ENCODE measurements around the gene SLX4IP.

The SLX4IP gene

GRCh38 chr20:10595985-10596384 is 160.9 kb downstream of the SLX4IP start:
- TF ChIP-seq REST (IDR thresholded peaks at IDR 0.05; ENCODE audit: low read depth) (no peak), EP300 (IDR thresholded peaks at IDR 0.05; ENCODE audit: borderline replicate concordance) (no peak), NFIC (IDR thresholded peaks at IDR 0.05) (no peak), MAX (IDR thresholded peaks at IDR 0.05) (no peak), TAF1 (IDR thresholded peaks at IDR 0.05; ENCODE audit: low read depth) (no peak), TEAD4 (IDR thresholded peaks at IDR 0.05) (no peak), CREB1 (IDR thresholded peaks at IDR 0.05; ENCODE audit: low read depth) (no peak), YY1 (IDR thresholded peaks at IDR 0.05; ENCODE audit: low read depth) (no peak), TCF12 (IDR thresholded peaks at IDR 0.05; ENCODE audit: low read depth) (no peak), ZBTB7A (IDR thresholded peaks at IDR 0.05; ENCODE audit: low read depth) (no peak), FOXM1 (IDR thresholded peaks at IDR 0.05; ENCODE audit: borderline replicate concordance, low read depth) (no peak), EGR1 (IDR thresholded peaks at IDR 0.05) (no peak), USF1 (IDR thresholded peaks at IDR 0.05) (no peak), CEBPB (IDR thresholded peaks at IDR 0.05) (no peak), RAD21 (IDR thresholded peaks at IDR 0.05; ENCODE audit: low read depth) (no peak)

- TF ChIP-seq USF1 (IDR thresholded peaks at IDR 0.05) = no peak
- TF ChIP-seq NFIC (IDR thresholded peaks at IDR 0.05) = no peak
Observed at GRCh38 chr20:10596710-10597121, 161.6 kb downstream of the SLX4IP start.

GRCh38 chr20:10597637-10598036 is 162.5 kb downstream of the SLX4IP start:
- TF ChIP-seq FOXM1 (IDR thresholded peaks at IDR 0.05; ENCODE audit: borderline replicate concordance, low read depth) (no peak), TCF12 (IDR thresholded peaks at IDR 0.05; ENCODE audit: low read depth) (no peak), ZBTB7A (IDR thresholded peaks at IDR 0.05; ENCODE audit: low read depth) (no peak), EP300 (IDR thresholded peaks at IDR 0.05; ENCODE audit: borderline replicate concordance) (no peak), USF1 (IDR thresholded peaks at IDR 0.05) (no peak), RAD21 (IDR thresholded peaks at IDR 0.05; ENCODE audit: low read depth) (no peak), MAX (IDR thresholded peaks at IDR 0.05) (no peak), NFIC (IDR thresholded peaks at IDR 0.05) (no peak), EGR1 (IDR thresholded peaks at IDR 0.05) (no peak), TEAD4 (IDR thresholded peaks at IDR 0.05) (no peak), TAF1 (IDR thresholded peaks at IDR 0.05; ENCODE audit: low read depth) (no peak), CREB1 (IDR thresholded peaks at IDR 0.05; ENCODE audit: low read depth) (no peak)

GRCh38 chr20:10602221-10602871 is 167.2 kb downstream of the SLX4IP start:
- TF ChIP-seq EP300 (IDR thresholded peaks at IDR 0.05; ENCODE audit: borderline replicate concordance) (no peak), CREB1 (IDR thresholded peaks at IDR 0.05; ENCODE audit: low read depth) (no peak), NFIC (IDR thresholded peaks at IDR 0.05) (no peak), TEAD4 (IDR thresholded peaks at IDR 0.05) (no peak), FOXM1 (IDR thresholded peaks at IDR 0.05; ENCODE audit: borderline replicate concordance, low read depth) (no peak), TAF1 (IDR thresholded peaks at IDR 0.05; ENCODE audit: low read depth) (no peak), USF1 (IDR thresholded peaks at IDR 0.05) (no peak), REST (IDR thresholded peaks at IDR 0.05; ENCODE audit: low read depth) (no peak)

GRCh38 chr20:10603378-10603777 is 168.3 kb downstream of the SLX4IP start:
- TF ChIP-seq TCF12 (IDR thresholded peaks at IDR 0.05; ENCODE audit: low read depth) = no peak
- no peak for TF ChIP-seq TAF1 (IDR thresholded peaks at IDR 0.05; ENCODE audit: low read depth)
- no peak for TF ChIP-seq FOXM1 (IDR thresholded peaks at IDR 0.05; ENCODE audit: borderline replicate concordance, low read depth)
- TF ChIP-seq EGR1 (IDR thresholded peaks at IDR 0.05) = no peak
